Fibroblast of villous mesenchyme (primary cell): ENCODE data around the gene TMEM179B. TPM values are rescaled to one million over a fixed set of nuclear protein-coding genes. Genes with fewer than 3 reads are reported as not detected.
"Not testable (repeated sequence)": the region's sequence is repeated elsewhere in the genome, so short reads cannot be mapped to it uniquely, and the experiment has no call there.

Experiments used
- DNase-seq: peaks from one replicate; pipeline ENCODE4 v3.0.0-alpha.2; 2010; ENCODE audit warnings: low read depth
- H3K4me3 ChIP-seq: 2 replicates; pipeline ENCODE4 v1.5.1; 2011; ENCODE audit warnings: low read depth, mild to moderate bottlenecking, low read length
- total RNA-seq: library from RNA; depleted of rRNA; stranded (reverse); fragments of >200 nt; gene quantifications from 2 replicates; pipeline ENCODE4 v1.2.3, GENCODE V29; 2012
- TF ChIP-seq, protein P1 (sequence below): IDR thresholded peaks from 2 replicates; pipeline ENCODE4 v1.5.1; 2012; ENCODE audit warnings: low read depth, mild to moderate bottlenecking, low read length; ENCODE audit not compliant: insufficient read depth

The TMEM179B gene, protein sequence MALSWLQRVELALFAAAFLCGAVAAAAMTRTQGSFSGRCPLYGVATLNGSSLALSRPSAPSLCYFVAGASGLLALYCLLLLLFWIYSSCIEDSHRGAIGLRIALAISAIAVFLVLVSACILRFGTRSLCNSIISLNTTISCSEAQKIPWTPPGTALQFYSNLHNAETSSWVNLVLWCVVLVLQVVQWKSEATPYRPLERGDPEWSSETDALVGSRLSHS
- 38.0 and 45.8 TPM in 2 replicates for total RNA-seq

DNA sequence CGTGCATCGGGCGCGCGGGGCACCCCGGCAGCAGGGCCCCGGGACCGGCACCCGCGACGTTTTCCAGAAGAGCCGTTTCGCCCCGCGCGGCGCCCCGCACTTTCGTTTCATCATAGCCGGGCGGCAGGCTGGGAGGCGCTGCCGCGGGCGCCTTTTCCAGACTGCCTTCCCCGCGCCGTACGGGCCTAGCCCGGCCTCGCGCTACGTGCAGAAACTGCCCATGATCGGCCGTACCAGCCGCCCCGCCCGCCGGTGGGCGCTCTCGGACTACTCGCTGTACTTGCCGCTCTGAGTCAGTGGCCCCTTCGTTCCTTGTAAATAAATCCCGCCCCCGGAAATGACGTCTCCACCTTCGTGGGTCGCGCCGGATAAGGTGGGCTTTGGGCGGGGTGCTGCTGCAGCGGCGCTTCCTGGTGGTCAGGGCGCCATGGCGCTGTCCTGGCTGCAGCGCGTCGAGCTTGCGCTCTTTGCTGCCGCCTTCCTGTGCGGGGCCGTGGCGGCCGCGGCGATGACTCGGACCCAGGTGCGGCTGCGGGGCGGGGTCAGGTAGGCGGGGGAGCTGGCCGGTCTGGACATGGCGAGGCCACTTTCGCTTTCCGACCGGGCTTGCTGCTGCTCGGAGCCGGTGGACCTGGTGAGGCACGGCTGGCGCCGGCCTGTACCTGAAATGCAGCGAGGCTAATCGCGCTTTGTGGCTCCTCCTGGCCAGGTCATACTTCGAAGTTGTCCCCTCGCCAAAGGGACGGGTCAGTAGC lies at the start of gene TMEM179B:
Gene TMEM179B, plus strand, starts transcription at position 398 of the 755 bp plus-strand sequence. Its CDS starts 30 bp downstream, at position 428.
- DNase-seq = peak; percentile 99
- H3K4me3 ChIP-seq = peak within 1 kb of the TSS; percentile 97
- TF ChIP-seq, protein P1, sequence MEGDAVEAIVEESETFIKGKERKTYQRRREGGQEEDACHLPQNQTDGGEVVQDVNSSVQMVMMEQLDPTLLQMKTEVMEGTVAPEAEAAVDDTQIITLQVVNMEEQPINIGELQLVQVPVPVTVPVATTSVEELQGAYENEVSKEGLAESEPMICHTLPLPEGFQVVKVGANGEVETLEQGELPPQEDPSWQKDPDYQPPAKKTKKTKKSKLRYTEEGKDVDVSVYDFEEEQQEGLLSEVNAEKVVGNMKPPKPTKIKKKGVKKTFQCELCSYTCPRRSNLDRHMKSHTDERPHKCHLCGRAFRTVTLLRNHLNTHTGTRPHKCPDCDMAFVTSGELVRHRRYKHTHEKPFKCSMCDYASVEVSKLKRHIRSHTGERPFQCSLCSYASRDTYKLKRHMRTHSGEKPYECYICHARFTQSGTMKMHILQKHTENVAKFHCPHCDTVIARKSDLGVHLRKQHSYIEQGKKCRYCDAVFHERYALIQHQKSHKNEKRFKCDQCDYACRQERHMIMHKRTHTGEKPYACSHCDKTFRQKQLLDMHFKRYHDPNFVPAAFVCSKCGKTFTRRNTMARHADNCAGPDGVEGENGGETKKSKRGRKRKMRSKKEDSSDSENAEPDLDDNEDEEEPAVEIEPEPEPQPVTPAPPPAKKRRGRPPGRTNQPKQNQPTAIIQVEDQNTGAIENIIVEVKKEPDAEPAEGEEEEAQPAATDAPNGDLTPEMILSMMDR = peak; percentile 63

DNA sequence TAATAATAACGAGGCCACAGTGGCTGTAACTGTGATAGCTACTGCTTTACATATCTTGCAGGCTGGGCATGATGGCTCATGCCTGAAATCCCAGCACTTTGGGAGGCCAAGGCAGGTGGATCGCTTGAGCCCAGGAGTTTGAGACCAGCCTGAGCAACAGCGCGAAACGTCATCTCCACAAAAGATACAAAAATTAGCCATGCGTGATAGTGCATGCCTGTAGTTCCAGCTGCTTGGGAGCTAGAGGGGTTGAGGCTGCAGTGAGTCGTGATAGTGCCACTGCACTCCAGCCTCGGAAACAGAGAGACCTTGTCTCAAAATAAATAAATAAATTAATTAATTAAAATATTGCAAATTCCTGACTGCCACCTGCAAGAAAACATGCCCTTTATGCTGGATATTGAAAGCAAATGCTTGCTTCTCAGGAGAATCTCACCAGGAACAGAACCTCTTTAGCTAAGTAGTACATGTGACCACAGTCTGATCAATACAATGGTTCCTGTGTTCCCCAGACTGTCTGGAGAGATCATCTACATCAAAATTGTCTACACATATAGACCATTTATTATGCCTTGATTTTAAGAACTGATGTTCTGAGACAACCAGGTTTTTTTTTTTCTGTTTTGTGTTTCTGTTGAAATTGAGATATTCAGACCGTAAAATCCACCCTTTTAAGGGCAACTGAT lies 39.6 kb upstream of the TMEM179B start:
- no peak for DNase-seq
- TF ChIP-seq, protein P1 = no peak
- H3K4me3 ChIP-seq = no peak overlapping the region

DNA sequence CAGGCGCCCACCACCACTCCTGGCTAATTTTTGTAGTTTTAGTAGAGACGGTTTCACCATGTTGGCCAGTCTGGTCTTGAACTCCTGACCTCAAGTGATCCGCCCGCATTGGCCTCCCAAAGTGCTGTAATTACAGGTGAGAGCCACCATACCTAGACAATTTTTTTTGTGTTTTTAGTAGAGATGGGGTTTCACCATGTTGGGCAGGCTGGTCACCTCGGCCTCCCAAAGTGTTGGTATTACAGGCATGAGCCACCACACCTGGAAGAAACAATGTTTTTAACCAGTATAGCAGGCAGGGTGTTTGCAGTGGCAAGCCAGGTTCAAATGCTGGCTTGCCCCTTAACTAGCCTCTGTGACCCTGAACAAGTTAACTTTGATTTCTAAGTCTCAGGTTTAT lies 37.3 kb upstream of the TMEM179B start:
- not testable (repeated sequence) for H3K4me3 ChIP-seq, DNase-seq

DNA sequence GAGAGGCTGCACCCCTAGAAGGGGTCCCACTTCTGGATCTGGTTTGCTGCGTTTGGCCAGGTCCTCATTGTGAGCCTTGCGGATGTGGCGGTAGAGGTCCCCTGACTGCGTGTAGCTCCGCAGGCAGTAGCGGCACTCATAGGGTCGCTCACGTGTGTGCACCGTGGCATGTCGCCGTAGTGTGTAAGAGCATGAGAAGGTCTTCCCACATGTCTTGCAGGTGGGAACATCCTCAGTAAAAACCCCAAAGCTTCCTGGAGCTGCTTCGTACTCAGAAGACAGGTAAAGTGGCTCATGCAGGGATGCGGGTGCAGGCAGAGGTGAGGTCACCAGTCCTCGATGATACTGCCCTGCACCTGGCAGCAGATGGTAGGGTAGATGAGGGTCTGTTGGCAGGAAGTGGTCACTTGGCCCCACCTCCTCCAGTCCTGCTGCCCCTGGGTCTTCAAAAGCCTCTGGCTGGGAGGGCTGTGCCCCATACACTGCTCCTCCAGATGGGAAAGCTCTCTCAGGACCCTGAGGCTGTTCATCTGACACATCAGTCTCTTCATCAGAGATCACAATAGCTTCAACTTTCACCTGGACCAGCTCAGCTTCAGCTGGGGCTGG lies 34.9 kb upstream of the TMEM179B start:
- TF ChIP-seq, protein P1 = no peak
- H3K4me3 ChIP-seq = no peak overlapping the region
- DNase-seq = no peak

DNA sequence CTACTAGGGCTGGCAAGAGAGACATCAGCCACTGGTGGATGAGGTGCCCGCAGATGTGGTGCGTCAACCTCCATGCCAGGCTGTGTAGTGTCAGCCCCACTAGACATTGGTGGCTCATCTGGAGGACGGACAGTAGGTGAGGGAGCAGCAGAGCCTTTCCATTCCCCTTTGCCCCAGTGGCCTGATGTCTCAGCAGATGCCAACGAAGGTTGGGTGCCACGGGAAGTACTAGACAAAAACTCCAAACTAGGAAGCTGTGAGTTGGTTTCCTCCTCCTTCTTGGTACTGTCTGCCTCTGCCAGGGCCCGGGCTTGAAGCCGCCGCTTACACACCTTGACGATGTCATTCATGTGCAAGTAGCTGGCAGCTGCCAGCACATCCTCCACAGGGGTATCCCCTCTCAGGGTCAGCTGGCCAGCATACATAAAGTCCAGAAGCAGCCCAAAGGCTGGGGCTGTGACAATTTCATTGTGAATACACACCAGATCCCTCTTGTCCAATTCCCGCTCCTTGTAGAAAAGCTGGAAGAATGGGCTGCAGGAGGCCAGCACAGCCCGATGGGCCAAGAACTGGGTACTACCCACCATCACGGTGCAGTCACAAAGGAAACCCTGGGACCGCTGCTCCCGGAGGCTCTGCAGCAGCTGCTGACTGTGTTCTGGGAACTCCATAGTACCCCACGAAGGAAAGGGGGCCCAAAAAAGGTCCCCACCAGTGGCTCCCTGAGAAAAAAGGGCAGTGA lies 34.0 kb upstream of the TMEM179B start:
- TF ChIP-seq, protein P1 = no peak
- H3K4me3 ChIP-seq = peak overlapping the region; percentile 97
- no peak for DNase-seq

DNA sequence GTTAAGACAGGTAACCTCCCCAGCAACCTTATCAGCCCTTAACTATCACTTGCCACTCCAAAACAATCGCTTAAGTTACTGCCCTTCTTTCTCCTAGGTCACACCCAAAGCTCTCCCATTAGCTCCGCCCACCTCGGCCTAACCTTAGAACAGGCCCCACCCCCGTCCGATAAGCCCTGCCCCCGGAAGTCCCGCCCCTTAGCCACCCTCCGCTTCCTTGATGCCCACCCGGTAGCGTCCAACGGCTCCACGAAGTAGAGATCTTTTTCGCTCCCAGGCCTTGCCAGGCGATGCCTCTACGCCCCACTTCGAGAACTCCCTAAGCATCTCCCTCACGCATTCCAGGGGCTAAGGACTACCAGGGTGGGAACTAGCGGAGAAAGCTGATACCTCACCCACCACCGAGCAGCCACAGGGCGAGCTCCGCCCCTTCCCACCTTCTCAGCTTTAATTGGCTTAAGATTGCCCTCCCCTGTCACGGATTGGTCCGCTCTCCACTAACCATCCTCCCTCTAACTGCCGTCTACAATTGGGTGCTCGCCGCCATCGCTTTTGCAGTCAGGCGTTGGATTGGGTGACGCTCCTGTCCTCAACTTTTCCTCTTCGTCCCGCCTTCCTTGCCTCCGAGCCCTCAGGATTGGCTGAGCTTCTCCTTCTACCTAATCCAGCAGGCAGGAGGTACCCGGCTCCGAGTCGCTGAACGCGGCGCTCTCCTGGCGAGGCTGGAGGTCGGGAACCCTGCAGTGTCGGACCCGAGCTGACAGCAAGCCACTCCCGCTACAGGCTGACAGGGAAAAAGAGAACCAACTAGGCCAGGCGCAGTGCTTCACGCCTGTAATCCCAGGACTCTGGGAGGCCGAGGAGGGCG lies 33.2 kb upstream of the TMEM179B start, which contains the start of gene ZBTB3:
Gene ZBTB3, minus strand, starts transcription at position 425 of the 868 bp plus-strand sequence. CDS start 496 bp downstream, outside the sequence.
- DNase-seq = peak; percentile 99
- peak within 1 kb of the TSS; percentile 97 for H3K4me3 ChIP-seq
- TF ChIP-seq, protein P1 = no peak
